ENCODE measurements around the gene PARD3.

GRCh38 chr10:34274906-34275305 is 540.2 kb downstream of the PARD3 start:
- TF ChIP-seq CTCF (IDR thresholded peaks at IDR 0.05) (no peak), POLR2A (IDR thresholded peaks at IDR 0.05) (no peak)
